Body of pancreas (tissue), 4 donors: Measurements from ENCODE around the gene KATNB1. TPM values are rescaled to one million over a fixed set of nuclear protein-coding genes. Genes with fewer than 3 reads are reported as not detected.
A peak's percentile ranks its signal among the peaks of the same experiment; 100 is the strongest.

Experiments used
- ATAC-seq: fragments of 150-250 bp; one replicate; pipeline ENCODE4 v1.9.1; 2016
- DNase-seq, 4 donors: peaks; one replicate each; pipeline ENCODE4 v3.0.0-alpha.2; 2019
- H3K27ac ChIP-seq, 4 donors: fragments of 200-600 bp; sonication (generic); 1 replicate in 3 of 4; 2 replicates in 1 of 4; pipeline versions ENCODE4 v1.5.1 to v1.6.1; 2016 to 2019; ENCODE audit warnings: mild to moderate bottlenecking in 1 of 4, mixed read lengths in 1 of 4, moderate library complexity in 1 of 4
- H3K27me3 ChIP-seq, 2 donors: fragments of 200-600 bp; sonication (generic); one replicate each; pipeline ENCODE4 v1.6.0; 2016; ENCODE audit warnings: mild to moderate bottlenecking in 1 of 2
- H3K36me3 ChIP-seq, 2 donors: fragments of 200-600 bp; sonication (generic); replicated peaks in 1 of 2; 2 replicates each; pipeline ENCODE4 v1.5.1; 2016; ENCODE audit warnings: low read depth in 2 of 2; ENCODE audit not compliant: insufficient read depth in 1 of 2
- H3K4me1 ChIP-seq: fragments of 200-600 bp; sonication (generic); one replicate; pipeline ENCODE4 v1.6.0; 2016
- H3K4me3 ChIP-seq, 2 donors: fragments of 200-600 bp; sonication (generic); 1 replicate in 1 of 2; 2 replicates in 1 of 2; pipeline ENCODE4 v1.5.1; 2016 to 2019
- H3K9me3 ChIP-seq, 3 donors: fragments of 200-600 bp; sonication (generic); 1 replicate in 2 of 3; 2 replicates in 1 of 3; pipeline ENCODE4 v1.5.1; 2016
- POLR2A ChIP-seq, 3 donors: fragments of 450-650 bp; IDR thresholded peaks; one replicate each; pipeline ENCODE4 v1.6.1; 2016; ENCODE audit warnings: antibody characterized with exemption in 3 of 3, mild to moderate bottlenecking in 2 of 3
- WGBS, 2 donors: methylation state at CpG; one replicate each; pipeline ENCODE4 v1.1.5; 2017; 5-methylcytosine and 5-hydroxymethylcytosine counted together
- intact Hi-C: fragments of 100-400 bp; cut with DNase I; formaldehyde crosslinking; loops from one replicate; pipeline ENCODE4 v1.15.1; 2023
- total RNA-seq, 2 donors: library from RNA; depleted of rRNA; stranded (reverse); fragments of >200 nt; gene quantifications; one replicate each; pipeline ENCODE4 v1.1.0, GENCODE V29; 2016
- TF ChIP-seq, protein P1 (sequence below), 7 experiments: fragments of 450-650 bp in 4 of 7; fragments of 200-600 bp in 3 of 7; sonication (generic) in 3 of 7; IDR thresholded peaks; one replicate each; pipeline ENCODE4 v1.5.1; 2016 to 2019; ENCODE audit warnings: antibody characterized with exemption in 7 of 7

KATNB1 gene
- total RNA-seq, 2 donors from 2014 or later, result 13.7 to 14.2 TPM

DNA sequence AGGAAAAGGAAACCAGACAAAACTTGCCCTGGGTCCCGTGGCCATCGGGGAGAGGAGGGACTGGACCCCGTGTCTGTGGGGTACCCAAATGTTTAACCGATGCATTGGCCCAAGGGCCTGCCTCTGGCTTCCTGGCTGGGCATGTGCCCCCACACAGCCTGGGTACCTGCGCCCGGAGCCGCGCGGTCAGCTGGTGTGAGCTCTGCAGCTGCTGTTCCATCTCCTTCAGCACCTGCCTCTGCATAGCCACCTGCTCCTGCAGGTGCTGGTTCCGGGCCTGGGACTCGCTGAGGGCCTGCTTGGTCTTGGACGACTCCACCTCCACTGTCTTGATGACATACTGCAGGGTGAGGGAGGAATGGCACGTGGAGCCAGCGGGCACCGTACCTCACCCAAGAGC, 34.8 kb downstream of the KATNB1 start:
- Histone ChIP-seq H3K4me1 (peaks cover 35% of the 10 kb centered on the region), H3K27ac (no peak overlapping the region), H3K36me3 (peaks cover 0 to 18% of the 10 kb centered on the region in 2 donors), H3K27me3 (no peaks in the 10 kb centered on the region), H3K9me3 (no peaks in the 10 kb centered on the region), H3K4me3 (no peak overlapping the region)
- ATAC-seq, result no peak
- TF ChIP-seq, protein P1, sequence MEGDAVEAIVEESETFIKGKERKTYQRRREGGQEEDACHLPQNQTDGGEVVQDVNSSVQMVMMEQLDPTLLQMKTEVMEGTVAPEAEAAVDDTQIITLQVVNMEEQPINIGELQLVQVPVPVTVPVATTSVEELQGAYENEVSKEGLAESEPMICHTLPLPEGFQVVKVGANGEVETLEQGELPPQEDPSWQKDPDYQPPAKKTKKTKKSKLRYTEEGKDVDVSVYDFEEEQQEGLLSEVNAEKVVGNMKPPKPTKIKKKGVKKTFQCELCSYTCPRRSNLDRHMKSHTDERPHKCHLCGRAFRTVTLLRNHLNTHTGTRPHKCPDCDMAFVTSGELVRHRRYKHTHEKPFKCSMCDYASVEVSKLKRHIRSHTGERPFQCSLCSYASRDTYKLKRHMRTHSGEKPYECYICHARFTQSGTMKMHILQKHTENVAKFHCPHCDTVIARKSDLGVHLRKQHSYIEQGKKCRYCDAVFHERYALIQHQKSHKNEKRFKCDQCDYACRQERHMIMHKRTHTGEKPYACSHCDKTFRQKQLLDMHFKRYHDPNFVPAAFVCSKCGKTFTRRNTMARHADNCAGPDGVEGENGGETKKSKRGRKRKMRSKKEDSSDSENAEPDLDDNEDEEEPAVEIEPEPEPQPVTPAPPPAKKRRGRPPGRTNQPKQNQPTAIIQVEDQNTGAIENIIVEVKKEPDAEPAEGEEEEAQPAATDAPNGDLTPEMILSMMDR (IDR thresholded peaks at IDR 0.05), result no peak
- no peak for TF ChIP-seq POLR2A (IDR thresholded peaks at IDR 0.05)
- DNase-seq, result no peak
- 90 to 93% methylated on average over 13 to 14 of the region's 15 CpGs for WGBS, 2 donors
- intact Hi-C loops, result no loop called here

DNA sequence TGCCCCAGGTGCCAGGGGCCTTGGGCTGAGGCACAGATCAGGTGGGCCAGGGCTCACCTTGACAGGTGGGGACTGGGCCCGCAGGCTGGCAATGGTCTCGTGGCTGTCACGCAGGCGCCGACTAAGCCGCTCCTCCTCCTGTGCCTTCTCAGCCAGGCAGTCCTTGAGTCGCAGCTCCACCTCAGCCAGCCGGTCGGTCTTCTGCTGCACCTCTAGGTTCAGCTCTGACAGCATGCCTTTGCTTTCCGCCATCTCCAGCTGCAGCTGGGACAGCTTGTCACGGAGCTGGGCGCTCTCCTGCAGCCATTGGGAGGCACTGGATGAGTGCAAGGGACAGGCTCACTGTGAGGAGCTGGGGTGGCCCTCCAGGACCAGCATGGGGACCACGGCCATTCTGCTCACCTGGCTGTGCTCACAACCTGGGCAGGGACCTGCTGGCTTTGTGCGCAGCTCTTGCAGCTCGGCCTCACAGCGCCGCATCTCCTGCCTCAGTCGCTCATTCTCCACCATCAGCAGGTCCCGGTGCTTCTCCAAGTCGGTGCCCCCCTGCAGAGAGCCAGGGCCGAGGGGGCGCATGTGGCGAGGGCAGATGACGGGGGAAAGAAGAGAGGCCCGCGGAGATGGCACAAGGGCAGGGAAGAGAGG, 35.7 kb downstream of the KATNB1 start:
- WGBS, 2 donors, result 88 to 92% methylated on average over 18 to 25 of the region's 26 CpGs
- DNase-seq (peak in 2 of 4 donors; percentile 42 to 51), ATAC-seq (no peak)
- Histone ChIP-seq H3K4me1 (peaks cover 36% of the 10 kb centered on the region), H3K9me3 (no peaks in the 10 kb centered on the region), H3K27me3 (no peaks in the 10 kb centered on the region), H3K27ac (no peak overlapping the region), H3K36me3 (peaks cover 0 to 18% of the 10 kb centered on the region in 2 donors), H3K4me3 (no peak overlapping the region)
- intact Hi-C loops, result no loop called here
- no peak for TF ChIP-seq POLR2A (IDR thresholded peaks at IDR 0.05)
- TF ChIP-seq, protein P1 (IDR thresholded peaks at IDR 0.05), result no peak

- Histone ChIP-seq H3K9me3 (no peaks in the 10 kb centered on the region), H3K36me3 (peaks cover 0 to 12% of the 10 kb centered on the region in 2 donors), H3K4me1 (peaks cover 36% of the 10 kb centered on the region), H3K27ac (peak overlapping the region in 3 of 4 donors; percentile 48 to 70 (median 68)), H3K27me3 (no peaks in the 10 kb centered on the region), H3K4me3 (no peak overlapping the region)
- WGBS, 2 donors, result 42 to 46% methylated on average over 10 to 11 of the region's 11 CpGs
- intact Hi-C loops, result no loop called here
- ATAC-seq, result peak; percentile 33
- peak in 3 of 4 donors; percentile 46 to 69 (median 58) for DNase-seq
- TF ChIP-seq, protein P1 (IDR thresholded peaks at IDR 0.05), result no peak
- TF ChIP-seq POLR2A (IDR thresholded peaks at IDR 0.05), result no peak
These were observed 37.4 kb downstream of the KATNB1 start for GRCh38 chr16:57773019-57773418.

- ATAC-seq, result peak; percentile 74
These were observed 38.2 kb downstream of the KATNB1 start for GRCh38 chr16:57773655-57774295.

More at GRCh38 chr16:57773655-57774295, 38.2 kb downstream of the KATNB1 start:
- peak; percentile 63 to 84 (median 78) for DNase-seq
- intact Hi-C loops, result no loop called here
- H3K36me3 ChIP-seq, result peaks cover 0 to 9% of the 10 kb centered on the region in 2 donors
- TF ChIP-seq POLR2A (IDR thresholded peaks at IDR 0.05), result no peak
- TF ChIP-seq, protein P1 (IDR thresholded peaks at IDR 0.05), result no peak
- H3K9me3 ChIP-seq, result no peaks in the 10 kb centered on the region
- peaks cover 36% of the 10 kb centered on the region for H3K4me1 ChIP-seq
- no peak overlapping the region for H3K4me3 ChIP-seq
- WGBS, 2 donors, result 33 to 39% methylated on average over 7 to 11 of the region's 11 CpGs
- H3K27me3 ChIP-seq, result no peaks in the 10 kb centered on the region
- H3K27ac ChIP-seq, result peak overlapping the region in 3 of 4 donors; percentile 48 to 70 (median 68)
